Ascending aorta (tissue), 2 donors: Measurements from ENCODE around the gene ZNF333. TPM values are rescaled to one million over a fixed set of nuclear protein-coding genes. Genes with fewer than 3 reads are reported as not detected.

Experiments
- DNase-seq, 2 donors: peaks; one replicate each; pipeline ENCODE4 v3.0.0-alpha.2; 2019; ENCODE audit warnings: low spot score in 2 of 2
- H3K27ac ChIP-seq, 2 donors: fragments of 200-600 bp; sonication (generic); one replicate each; pipeline ENCODE4 v1.5.1; 2016 to 2017; ENCODE audit warnings: mild to moderate bottlenecking in 1 of 2
- H3K27me3 ChIP-seq: fragments of 200-600 bp; sonication (generic); one replicate; pipeline ENCODE4 v1.5.1; 2017
- H3K36me3 ChIP-seq, 2 donors: fragments of 200-600 bp; sonication (generic); one replicate each; pipeline ENCODE4 v1.5.1; 2016
- H3K4me1 ChIP-seq, 2 donors: fragments of 200-600 bp; sonication (generic); one replicate each; pipeline ENCODE4 v1.5.1; 2016 to 2017; ENCODE audit warnings: mild to moderate bottlenecking in 1 of 2
- H3K4me3 ChIP-seq, 2 donors: fragments of 200-600 bp; sonication (generic); one replicate each; pipeline ENCODE4 v1.5.1; 2016 to 2017; ENCODE audit warnings: mild to moderate bottlenecking in 1 of 2
- H3K9me3 ChIP-seq, 2 donors: fragments of 200-600 bp; sonication (generic); one replicate each; pipeline ENCODE4 v1.5.1; 2016
- intact Hi-C: fragments of 100-400 bp; cut with DNase I; formaldehyde crosslinking; loops from one replicate; pipeline ENCODE4 v1.15.1; 2023
- total RNA-seq: library from RNA; depleted of rRNA; stranded (reverse); fragments of >200 nt; gene quantifications from one replicate; pipeline ENCODE4 v1.1.0, GENCODE V29; 2016
- TF ChIP-seq, protein P1 (sequence below), 3 experiments: fragments of 200-600 bp in 2 of 3; fragments of 450-650 bp in 1 of 3; sonication (generic) in 2 of 3; IDR thresholded peaks; one replicate each; pipeline ENCODE4 v1.5.1; 2016 to 2019; ENCODE audit warnings: antibody characterized with exemption in 3 of 3, mild to moderate bottlenecking in 1 of 3, moderate library complexity in 1 of 3

Gene ZNF333
- total RNA-seq, 1 donor from 2014 or later, result 33.7 TPM

DNA sequence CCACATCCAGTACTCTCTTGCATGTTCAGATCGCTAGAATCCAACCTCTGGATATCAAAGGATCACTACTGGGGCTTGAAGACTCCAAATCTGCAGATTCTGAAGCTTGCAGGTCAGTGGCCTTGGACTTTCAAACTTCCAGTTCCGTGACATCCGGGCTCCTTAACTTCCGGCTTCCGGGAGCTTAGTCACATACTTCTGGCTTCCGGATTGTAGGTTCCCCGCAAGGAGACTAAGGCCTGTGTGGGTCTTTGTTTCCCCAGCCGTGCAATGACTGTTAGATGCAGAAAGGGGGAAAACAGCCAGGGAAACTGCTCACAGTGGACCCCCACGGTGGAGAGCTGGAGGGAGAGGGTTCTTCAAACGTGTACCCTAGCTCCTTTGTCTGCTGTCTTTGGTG lies 41.4 kb downstream of the ZNF333 start:
- Histone ChIP-seq H3K4me3 (no peak overlapping the region), H3K4me1 (no peaks in the 10 kb centered on the region), H3K36me3 (no peaks in the 10 kb centered on the region), H3K27me3 (no peaks in the 10 kb centered on the region), H3K9me3 (peaks cover 33 to 54% of the 10 kb centered on the region in 2 donors), H3K27ac (no peak overlapping the region)
- TF ChIP-seq, protein P1, sequence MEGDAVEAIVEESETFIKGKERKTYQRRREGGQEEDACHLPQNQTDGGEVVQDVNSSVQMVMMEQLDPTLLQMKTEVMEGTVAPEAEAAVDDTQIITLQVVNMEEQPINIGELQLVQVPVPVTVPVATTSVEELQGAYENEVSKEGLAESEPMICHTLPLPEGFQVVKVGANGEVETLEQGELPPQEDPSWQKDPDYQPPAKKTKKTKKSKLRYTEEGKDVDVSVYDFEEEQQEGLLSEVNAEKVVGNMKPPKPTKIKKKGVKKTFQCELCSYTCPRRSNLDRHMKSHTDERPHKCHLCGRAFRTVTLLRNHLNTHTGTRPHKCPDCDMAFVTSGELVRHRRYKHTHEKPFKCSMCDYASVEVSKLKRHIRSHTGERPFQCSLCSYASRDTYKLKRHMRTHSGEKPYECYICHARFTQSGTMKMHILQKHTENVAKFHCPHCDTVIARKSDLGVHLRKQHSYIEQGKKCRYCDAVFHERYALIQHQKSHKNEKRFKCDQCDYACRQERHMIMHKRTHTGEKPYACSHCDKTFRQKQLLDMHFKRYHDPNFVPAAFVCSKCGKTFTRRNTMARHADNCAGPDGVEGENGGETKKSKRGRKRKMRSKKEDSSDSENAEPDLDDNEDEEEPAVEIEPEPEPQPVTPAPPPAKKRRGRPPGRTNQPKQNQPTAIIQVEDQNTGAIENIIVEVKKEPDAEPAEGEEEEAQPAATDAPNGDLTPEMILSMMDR (IDR thresholded peaks at IDR 0.05), result no peak
- DNase-seq, result no peak
- intact Hi-C loops, result no loop called here

DNA sequence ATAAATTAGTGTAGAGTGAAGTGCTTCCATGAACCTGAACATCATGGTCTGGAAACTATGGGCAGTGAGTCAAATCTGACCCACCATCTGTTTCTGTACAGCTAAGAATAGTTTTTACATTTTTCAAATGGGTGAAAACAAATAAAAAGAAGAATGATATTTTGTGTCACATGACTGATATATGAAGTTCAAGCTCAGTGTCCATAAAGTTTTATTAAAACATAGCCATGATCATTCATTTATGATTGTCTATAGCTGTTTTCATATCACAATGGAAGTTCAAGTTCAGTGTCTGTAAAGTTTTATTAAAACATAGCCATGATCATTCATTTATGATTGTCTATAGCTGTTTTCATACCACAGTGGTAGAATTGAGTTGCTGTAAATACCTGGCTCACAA lies 42.7 kb downstream of the ZNF333 start:
- peaks cover 22 to 41% of the 10 kb centered on the region in 2 donors for H3K9me3 ChIP-seq
- no peak for DNase-seq
- intact Hi-C loops, result no loop called here
- H3K4me3 ChIP-seq, result no peak overlapping the region
- H3K27me3 ChIP-seq, result no peaks in the 10 kb centered on the region
- H3K4me1 ChIP-seq, result no peaks in the 10 kb centered on the region
- TF ChIP-seq, protein P1 (IDR thresholded peaks at IDR 0.05), result no peak
- H3K27ac ChIP-seq, result no peak overlapping the region
- no peaks in the 10 kb centered on the region for H3K36me3 ChIP-seq

- H3K9me3 ChIP-seq, result peaks cover 11 to 30% of the 10 kb centered on the region in 2 donors
- no peaks in the 10 kb centered on the region for H3K27me3 ChIP-seq
- no peak for DNase-seq
- no peaks in the 10 kb centered on the region for H3K4me1 ChIP-seq
- TF ChIP-seq, protein P1 (IDR thresholded peaks at IDR 0.05), result no peak
- H3K27ac ChIP-seq, result no peak overlapping the region
- H3K4me3 ChIP-seq, result no peak overlapping the region
- intact Hi-C loops, result no loop called here
- H3K36me3 ChIP-seq, result no peaks in the 10 kb centered on the region
Measured at GRCh38 chr19:14733574-14733973, 43.7 kb downstream of the ZNF333 start.

DNA sequence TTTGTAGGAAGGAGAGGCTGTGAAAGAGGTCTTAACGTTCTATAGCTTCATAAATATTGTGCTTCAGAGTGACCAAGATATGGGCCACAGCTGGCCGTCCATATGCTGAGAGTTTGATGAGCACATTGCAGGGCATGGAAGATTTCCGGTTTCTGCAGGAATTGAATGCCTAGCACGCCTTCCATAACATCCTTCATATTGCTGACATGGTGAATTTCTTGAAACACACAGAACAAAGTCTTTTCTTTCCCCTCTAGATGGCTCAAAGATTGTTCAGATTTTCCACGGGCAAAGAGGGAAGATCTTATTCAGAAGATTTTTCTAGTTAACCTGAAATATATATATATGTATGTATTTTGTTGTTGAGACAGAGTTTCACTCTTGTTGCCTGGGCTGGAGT lies 46.1 kb downstream of the ZNF333 start:
- TF ChIP-seq, protein P1 (IDR thresholded peaks at IDR 0.05), result no peak
- Histone ChIP-seq H3K27ac (no peak overlapping the region), H3K36me3 (no peaks in the 10 kb centered on the region), H3K27me3 (no peaks in the 10 kb centered on the region), H3K9me3 (peaks cover 0 to 9% of the 10 kb centered on the region in 2 donors), H3K4me3 (no peak overlapping the region), H3K4me1 (no peaks in the 10 kb centered on the region)
- intact Hi-C loops, result no loop called here
- no peak for DNase-seq

- Histone ChIP-seq H3K27ac (no peak overlapping the region), H3K9me3 (no peaks in the 10 kb centered on the region), H3K4me1 (no peaks in the 10 kb centered on the region), H3K27me3 (no peaks in the 10 kb centered on the region), H3K36me3 (no peaks in the 10 kb centered on the region), H3K4me3 (no peak overlapping the region)
- intact Hi-C loops, result no loop called here
- TF ChIP-seq, protein P1 (IDR thresholded peaks at IDR 0.05), result no peak
- DNase-seq, result no peak
Measured at GRCh38 chr19:14746886-14747285, 57.0 kb downstream of the ZNF333 start.

DNA sequence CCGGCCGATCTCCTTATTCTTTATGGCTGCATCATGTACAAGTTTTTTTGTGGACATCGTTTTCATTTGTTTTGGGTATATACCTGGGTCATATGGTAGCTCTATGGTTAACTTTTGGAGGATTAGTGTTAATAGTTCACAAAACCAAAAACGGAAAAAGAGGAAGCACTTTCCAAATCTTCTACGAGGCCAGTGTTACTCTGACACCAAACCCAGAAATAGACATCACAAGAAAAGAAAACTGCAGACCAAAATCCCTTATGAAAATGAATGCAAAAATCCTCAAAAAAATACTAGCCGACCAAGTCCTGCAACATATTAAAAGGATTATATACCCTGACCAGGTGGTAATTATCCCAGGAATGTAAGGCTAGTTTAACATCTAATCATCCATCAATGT lies 58.8 kb downstream of the ZNF333 start:
- Histone ChIP-seq H3K4me1 (no peaks in the 10 kb centered on the region), H3K27me3 (no peaks in the 10 kb centered on the region), H3K36me3 (no peaks in the 10 kb centered on the region), H3K4me3 (no peak overlapping the region), H3K9me3 (no peaks in the 10 kb centered on the region), H3K27ac (no peak overlapping the region)
- intact Hi-C loops, result no loop called here
- no peak for DNase-seq
- TF ChIP-seq, protein P1 (IDR thresholded peaks at IDR 0.05), result no peak
